ENCODE results near the gene RPP25L. TPM values are rescaled to one million over a fixed set of nuclear protein-coding genes. Genes with fewer than 3 reads are reported as not detected.

RPP25L gene, protein sequence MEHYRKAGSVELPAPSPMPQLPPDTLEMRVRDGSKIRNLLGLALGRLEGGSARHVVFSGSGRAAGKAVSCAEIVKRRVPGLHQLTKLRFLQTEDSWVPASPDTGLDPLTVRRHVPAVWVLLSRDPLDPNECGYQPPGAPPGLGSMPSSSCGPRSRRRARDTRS
- 14.6 and 15.1 TPM in 2 replicates for total RNA-seq

DNA sequence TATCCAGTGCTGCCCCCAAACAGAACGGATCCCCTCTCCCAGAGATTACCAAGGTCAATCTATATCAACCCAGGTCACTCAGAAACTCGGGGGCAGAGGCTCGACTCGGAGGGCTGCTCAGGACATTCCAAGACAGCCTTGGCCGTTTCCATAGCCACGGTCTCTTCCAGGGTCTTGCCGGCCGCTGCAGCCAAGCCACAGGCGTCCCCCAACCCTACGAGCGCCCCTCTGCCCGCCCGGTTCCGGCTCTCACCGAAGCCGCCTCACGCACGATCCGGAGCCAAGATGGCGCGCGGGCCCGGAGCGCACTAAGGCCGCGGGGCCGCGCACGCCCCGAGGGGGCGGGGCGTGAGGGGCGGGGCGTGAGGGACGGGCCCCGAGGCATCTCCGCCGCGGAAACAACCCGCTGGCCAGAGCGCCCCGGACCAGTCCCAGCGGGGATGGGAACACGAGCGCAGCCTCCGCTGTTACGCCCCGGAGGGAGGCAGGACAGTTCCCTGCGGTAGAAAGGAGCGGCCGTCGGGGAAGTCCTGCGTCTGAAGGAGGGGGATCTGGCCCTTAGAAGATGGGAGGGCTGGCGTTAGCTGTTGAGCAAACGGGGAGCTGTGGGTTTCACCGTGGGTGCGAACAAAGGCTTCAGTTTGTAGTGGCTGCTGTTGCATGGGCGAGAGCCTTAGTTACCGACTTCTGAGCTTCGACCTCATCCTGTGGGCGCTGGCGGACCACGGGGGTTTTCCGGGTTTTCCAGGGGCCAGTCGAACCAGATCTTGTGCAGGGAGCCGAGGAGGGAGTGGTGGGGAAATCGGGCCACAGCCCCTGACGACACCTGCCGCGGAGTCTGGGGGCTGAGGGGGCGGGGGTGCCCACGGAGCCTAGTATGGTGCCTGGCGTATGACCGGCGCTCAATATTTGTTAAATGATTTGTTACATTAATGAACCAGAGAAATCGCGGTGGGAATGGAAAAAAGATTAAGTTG lies at the start of gene RPP25L:
TSS of gene RPP25L (minus strand) at position 287 of the 977 bp plus-strand sequence. CDS start 801 bp downstream, outside the sequence.

DNA sequence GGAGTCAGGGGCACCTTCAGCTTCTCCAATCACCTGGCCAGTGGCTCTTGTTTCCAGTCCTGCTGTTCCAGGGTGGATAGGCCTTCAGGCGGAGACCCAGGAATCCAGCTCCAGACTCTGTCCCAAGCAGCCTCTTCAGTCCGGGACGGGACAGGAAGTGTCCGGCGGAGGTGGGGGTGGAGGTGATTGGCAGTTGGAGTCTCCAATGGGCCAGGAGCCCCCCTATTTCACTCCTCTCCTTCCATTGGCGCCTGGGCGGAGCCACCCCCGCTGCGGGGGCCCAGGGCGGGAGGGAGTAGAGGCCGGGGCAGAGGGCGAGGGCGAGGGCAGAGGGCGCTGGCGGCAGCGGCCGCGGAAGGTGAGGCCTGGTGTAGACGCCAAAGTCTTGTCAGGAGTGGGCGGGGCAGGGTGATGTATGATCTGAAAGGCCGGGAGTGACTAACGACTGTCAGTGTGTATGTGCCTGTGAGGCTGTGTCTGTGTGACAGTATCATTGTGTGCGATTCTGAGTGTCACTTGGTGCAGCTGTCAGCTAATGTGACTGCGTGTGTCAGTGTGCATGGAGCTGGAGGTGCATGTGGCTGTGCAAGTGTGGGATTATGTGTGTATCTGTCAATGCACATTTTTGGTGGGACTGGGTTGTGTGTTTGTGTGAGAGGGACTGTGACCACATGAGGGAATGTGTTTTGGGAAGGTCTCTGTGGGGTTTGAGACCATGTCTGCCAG lies 40.1 kb upstream of the RPP25L start, which contains the start of gene IL11RA:
TSS of gene IL11RA (plus strand) at position 310 of the 726 bp plus-strand sequence. CDS start 3,033 bp downstream, outside the sequence.

DNA sequence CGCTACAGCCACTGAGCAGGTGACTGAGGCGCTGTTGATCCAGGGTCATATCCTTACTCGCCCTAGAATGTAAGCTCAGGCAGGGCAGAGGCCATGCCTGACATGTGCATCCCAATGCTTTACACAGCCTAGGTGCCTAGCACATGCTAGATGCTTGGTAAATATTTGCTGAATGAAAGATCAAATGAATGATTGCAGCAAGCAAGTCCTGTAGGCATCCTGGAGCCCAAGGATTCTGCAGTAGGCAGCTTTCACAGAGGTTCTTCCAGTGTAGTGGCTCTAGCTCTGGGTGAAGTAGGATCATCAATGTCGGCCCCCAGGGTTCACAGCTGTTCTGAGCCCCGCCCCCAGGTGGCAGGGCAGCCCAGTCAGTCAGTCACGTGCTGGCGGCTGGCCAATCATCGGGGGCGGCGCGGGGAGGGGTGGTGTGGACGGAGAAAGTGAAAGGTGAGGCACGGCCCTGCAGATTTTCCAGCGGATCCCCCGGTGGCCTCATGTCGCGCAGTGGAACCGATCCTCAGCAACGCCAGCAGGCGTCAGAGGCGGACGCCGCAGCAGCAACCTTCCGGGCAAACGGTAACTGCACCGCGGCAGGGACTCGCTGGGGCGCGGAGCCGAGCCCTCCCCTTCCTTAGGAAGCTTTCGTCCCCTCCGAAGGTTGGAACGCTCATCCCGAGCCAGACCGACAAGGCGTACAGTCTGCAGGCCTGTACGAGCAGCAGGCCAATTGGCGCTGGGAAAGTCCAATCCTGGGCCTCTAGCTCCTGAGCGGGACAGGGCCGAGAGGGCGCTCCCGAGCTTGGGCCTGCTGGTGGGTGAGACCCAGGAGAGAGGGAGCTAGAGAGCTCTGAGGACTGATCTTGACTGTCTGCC lies 34.5 kb upstream of the RPP25L start, which contains the start of gene GALT:
TSS of gene GALT (plus strand) at position 465 of the 873 bp plus-strand sequence. CDS start at position 495, 30 bp downstream.

DNA sequence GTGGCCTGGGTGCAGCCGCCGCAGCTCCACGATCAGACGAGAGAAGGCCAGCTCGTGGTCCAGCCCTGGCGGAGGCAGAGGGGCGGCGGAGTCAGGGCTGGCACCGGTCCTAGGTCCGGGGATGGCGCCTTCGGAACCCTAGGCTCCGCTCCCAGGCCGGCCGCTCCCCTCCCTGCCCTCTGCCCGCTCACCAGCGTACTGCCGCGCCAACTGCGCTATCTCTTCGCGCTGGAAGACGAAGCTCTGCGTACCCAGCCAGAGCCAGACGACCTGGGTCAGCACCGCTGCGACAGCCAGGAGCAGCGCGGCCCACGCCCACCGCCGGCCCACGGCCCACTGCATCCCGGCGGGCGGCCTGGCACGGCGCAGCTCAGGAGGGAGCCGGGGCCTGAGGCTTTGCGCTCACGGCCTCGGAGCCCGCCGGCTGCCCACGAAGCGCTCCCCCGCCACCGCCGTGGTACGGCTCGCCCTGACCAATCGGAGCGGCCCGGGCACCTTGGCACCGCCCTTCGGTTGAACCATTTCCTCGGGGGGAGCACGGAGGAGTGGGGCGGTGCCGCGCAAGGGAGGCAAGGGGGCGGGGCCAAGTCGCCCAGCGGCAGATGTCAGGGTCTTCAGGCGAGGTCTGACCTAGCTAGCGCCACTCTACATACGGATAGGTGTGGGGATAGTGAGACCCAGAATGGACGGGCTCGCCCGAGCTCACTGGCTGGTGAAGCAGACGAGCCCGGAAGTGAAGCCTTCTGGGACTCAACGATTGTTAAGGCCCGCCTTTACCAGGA lies 25.6 kb upstream of the RPP25L start, which contains the start of gene SIGMAR1:
TSS of gene SIGMAR1 (minus strand) at position 432 of the 782 bp plus-strand sequence. CDS start at position 342, 90 bp downstream.

DNA sequence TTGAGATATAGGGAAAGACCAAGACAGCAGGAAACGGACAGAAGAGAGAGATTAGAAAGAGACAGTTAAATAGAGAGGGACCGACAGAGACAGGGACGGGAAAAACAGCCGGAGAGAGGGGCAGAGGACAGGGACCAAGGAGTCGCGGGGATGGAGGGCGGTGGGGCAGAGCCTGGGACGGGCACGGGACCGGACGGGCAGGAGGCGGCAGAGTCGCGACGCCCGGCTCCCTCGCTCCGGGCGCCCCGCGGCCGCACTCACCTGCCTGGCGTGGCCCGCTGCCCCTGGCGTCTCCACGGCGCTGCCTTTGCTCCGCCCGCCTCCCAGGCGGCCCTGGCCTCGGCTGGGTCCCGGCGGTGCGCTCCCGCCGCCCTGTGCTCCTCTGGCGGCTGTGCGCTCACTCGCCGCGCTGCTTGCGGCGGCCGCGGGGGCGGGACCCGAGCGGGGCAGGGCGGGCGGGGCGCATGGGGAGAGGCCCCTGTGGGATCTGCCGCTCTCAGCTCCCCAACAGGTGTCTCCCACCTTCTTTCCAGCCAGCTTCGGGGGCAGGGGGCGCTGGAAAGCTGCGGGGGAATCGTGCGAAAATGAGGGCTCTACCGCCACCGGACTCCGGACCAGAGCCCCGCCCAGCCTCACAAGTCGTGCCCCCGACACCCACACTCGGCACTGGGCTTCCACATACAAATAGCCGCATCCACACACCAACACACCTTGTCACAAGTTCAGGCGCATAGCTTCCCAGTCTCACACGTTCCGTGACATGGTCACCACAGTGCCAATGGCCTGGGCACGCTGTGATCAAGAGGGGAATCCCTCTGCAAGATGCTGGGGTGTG lies 17.0 kb upstream of the RPP25L start, which contains the start of gene ARID3C:
TSS of gene ARID3C (minus strand) at position 411 of the 835 bp plus-strand sequence. CDS start 1,052 bp downstream, outside the sequence.

DNA sequence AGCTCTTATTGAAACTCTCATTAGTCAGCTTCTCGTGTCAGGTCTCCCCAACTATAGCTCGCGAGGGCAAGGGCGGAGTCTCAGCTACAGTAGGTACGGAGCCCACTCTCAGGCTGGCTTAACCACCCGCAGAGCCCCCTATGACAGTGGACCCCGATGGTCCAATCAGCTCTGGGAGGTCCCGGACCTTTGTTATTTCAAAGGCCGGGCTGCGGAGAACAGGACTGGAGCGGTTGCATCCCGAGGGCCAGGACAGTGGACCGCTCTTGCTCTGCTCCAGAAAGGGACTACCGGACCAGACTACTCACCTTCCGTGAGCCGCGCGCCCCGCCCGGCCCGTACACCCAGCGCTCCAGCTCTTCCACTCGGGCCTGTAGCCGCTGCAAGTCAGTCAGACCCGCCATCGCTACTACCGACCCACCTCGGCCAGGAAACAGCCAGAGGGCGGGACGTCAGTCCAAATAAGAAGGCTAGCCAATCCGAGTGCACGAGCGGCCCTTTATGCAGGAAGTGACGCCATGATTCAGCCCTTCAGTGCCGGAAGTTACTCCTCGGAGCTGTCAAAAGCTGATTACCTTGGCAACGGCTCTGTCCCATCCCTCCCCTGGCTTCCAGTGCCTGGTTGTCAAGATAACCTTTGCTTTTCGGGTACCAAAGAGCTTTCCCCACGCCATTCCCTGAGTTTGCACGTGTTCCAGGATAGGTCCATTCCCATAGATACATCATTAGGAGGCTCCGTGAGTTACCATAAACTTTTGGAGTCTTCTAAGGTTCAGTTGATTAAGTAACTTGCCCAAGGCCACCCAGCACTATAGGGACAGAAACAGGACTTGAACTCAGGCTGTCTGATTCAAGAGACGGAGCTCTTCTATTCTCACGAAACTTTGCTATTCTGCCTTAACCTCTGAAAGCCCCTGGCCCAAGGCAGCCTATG lies 8.4 kb upstream of the RPP25L start, which contains the start of gene DCTN3:
TSS of gene DCTN3 (minus strand) at position 435 of the 934 bp plus-strand sequence. CDS start at position 404, 31 bp downstream.

DNA sequence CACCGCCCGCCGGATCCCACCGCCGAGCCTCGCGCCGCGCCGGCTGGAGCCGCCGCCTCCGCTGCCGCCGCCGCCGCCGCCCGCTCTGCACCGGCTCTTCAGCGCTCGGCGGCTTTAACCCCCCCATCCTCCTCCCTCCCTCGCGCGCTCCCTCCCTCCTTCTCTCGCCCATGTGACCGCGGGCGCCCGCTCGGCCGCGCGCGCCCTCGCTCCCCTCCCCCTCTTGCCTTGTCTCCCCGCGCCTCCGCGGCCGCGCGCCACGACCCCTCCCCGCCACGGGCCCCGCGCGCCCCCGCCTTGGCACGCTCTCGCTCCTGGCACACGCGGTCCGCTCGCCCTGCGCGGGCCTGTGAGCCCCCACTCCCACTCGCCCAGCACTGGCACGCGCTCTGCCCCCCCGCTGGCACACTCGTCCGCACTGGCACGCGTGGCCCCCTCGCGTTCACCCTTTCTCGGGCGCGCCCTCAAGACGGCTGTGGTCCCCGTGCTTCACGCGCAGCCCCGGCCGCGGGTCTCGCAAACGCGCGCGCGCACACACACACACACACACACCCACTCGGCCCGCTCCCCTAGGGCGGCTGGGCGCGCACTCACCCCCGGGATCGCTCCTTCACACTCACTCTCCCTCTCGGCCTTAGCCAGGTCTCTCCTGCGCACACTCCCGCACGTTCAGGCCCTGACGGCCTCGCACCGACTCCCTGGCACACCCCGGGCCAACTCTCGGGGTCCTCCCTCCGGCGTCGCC lies 22.1 kb downstream of the RPP25L start, which contains the start of gene CNTFR:
TSS of gene CNTFR (minus strand) at position 89 of the 745 bp plus-strand sequence. CDS start 20,743 bp downstream, outside the sequence.

Other genes starting within 250 kb of the RPP25L start
- gene MYORG, start 235.2 kb downstream of the RPP25L start, total RNA-seq, result 2.2 and 2.5 TPM in 2 replicates
- 12.5 and 21.2 TPM in 2 replicates for gene FAM219A, start 153.5 kb downstream of the RPP25L start, total RNA-seq
- gene DNAI1, start 153.3 kb downstream of the RPP25L start, total RNA-seq, result 0.03 TPM in 1 of 2 replicates, not detected in the other
- 0.13 TPM in 1 of 2 replicates, not detected in the other for gene ENHO, start 89.1 kb downstream of the RPP25L start, total RNA-seq
- gene CNTFR, start 22.4 kb downstream of the RPP25L start, total RNA-seq, result 0.07 TPM in 1 of 2 replicates, not detected in the other
- 67.4 and 102 TPM in 2 replicates for gene DCTN3, start 8.4 kb upstream of the RPP25L start, total RNA-seq
- gene ARID3C, start 17.0 kb upstream of the RPP25L start, total RNA-seq, result 0.13 and 0.36 TPM in 2 replicates
- gene SIGMAR1, start 25.7 kb upstream of the RPP25L start, total RNA-seq, result 72.6 and 108 TPM in 2 replicates
- 34.2 and 41.8 TPM in 2 replicates for gene GALT, start 34.6 kb upstream of the RPP25L start, total RNA-seq
- 14.2 and 26.6 TPM in 2 replicates for gene IL11RA, start 40.1 kb upstream of the RPP25L start, total RNA-seq
- gene CCL27, start 50.6 kb upstream of the RPP25L start, total RNA-seq, result 0.17 TPM in 1 of 2 replicates, not detected in the other
- not detected in 2 replicates for gene CCL19, start 79.2 kb upstream of the RPP25L start, total RNA-seq
- not detected in 2 replicates for gene CCL21, start 98.0 kb upstream of the RPP25L start, total RNA-seq

Measured in smooth muscle cell of the pulmonary artery (primary cell).